Transverse colon (tissue), 3 donors: ENCODE data around the gene DGKH.

Source experiments
- POLR2A ChIP-seq: fragments of 450-650 bp; IDR thresholded peaks from one replicate; pipeline ENCODE4 v1.6.1; 2016; ENCODE audit warnings: antibody characterized with exemption, mild to moderate bottlenecking, moderate library complexity
- TF ChIP-seq, protein P1 (sequence below), 5 experiments: fragments of 200-600 bp in 3 of 5; fragments of 450-650 bp in 2 of 5; sonication (generic) in 3 of 5; IDR thresholded peaks; 1 replicate in 2 of 5; 2 replicates in 3 of 5; pipeline ENCODE4 v1.5.1; 2016 to 2017; ENCODE audit warnings: antibody characterized with exemption in 5 of 5, inconsistent platforms in 3 of 5, mild to moderate bottlenecking in 2 of 5, moderate library complexity in 1 of 5

DNA sequence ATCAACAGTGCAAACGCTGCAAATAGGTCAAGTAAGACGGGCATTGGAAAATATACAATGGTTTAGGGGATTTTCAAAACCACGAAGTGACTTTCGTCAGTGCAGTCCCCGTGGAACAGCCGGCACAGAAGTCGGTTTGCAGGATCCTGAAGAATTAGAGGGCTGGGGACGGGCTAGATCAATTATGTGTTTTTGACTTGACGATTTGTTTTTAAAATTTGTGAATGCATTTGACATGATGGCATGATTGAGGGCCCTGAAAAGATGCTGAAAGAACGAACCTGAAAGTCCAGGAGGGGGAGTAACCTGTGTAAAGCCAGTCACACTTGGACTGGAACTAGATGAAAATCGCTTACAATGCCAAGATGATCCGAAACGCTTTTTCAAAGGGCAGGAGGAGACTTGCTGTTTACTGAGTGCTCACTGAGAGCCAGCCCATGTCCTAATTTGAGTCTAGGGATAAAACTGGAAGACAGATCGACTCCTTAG lies 8.9 kb upstream of the DGKH start:
- TF ChIP-seq POLR2A = no peak
- TF ChIP-seq, protein P1, sequence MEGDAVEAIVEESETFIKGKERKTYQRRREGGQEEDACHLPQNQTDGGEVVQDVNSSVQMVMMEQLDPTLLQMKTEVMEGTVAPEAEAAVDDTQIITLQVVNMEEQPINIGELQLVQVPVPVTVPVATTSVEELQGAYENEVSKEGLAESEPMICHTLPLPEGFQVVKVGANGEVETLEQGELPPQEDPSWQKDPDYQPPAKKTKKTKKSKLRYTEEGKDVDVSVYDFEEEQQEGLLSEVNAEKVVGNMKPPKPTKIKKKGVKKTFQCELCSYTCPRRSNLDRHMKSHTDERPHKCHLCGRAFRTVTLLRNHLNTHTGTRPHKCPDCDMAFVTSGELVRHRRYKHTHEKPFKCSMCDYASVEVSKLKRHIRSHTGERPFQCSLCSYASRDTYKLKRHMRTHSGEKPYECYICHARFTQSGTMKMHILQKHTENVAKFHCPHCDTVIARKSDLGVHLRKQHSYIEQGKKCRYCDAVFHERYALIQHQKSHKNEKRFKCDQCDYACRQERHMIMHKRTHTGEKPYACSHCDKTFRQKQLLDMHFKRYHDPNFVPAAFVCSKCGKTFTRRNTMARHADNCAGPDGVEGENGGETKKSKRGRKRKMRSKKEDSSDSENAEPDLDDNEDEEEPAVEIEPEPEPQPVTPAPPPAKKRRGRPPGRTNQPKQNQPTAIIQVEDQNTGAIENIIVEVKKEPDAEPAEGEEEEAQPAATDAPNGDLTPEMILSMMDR (IDR thresholded peaks at IDR 0.05) = no peak
